Measurements from ENCODE around the gene ATXN1. TPM values are rescaled to one million over a fixed set of nuclear protein-coding genes. Genes with fewer than 3 reads are reported as not detected.

The ATXN1 gene
- polyA plus RNA-seq, 6 donors from 2014 or later: 0.14 to 1.2 (median 0.60) TPM; not detected in 1

- no peaks in the 10 kb centered on the region for H3K9me3 Mint-ChIP-seq
- H3K36me3 Mint-ChIP-seq: no peaks in the 10 kb centered on the region
- H3K4me3 Mint-ChIP-seq: no peak overlapping the region
- H3K4me1 Mint-ChIP-seq: no peaks in the 10 kb centered on the region
- H3K27ac Mint-ChIP-seq: no peak overlapping the region
- H3K27me3 Mint-ChIP-seq: peaks cover 0 to 6% (median 0%) of the 10 kb centered on the region in 3 donors
- DNase-seq (no peak), ATAC-seq (ENCODE audit: low read depth in 2 of 2) (no peak)
Observed at GRCh38 chr6:16343593-16343992, 417.7 kb downstream of the ATXN1 start.

GRCh38 chr6:16339265-16339587, 422.0 kb downstream of the ATXN1 start:
- no peak for DNase-seq
- H3K27me3 Mint-ChIP-seq: peaks cover 0 to 6% (median 0%) of the 10 kb centered on the region in 3 donors
- H3K27ac Mint-ChIP-seq: no peak overlapping the region
- H3K4me3 Mint-ChIP-seq: no peak overlapping the region
- no peaks in the 10 kb centered on the region for H3K4me1 Mint-ChIP-seq
- no peak for ATAC-seq (ENCODE audit: low read depth in 2 of 2)
- H3K36me3 Mint-ChIP-seq: no peaks in the 10 kb centered on the region
- H3K9me3 Mint-ChIP-seq: no peaks in the 10 kb centered on the region

GRCh38 chr6:16338577-16339264, 422.5 kb downstream of the ATXN1 start:
- DNase-seq (no peak), ATAC-seq (ENCODE audit: low read depth in 2 of 2) (no peak)
- Mint-ChIP-seq H3K4me3 (no peak overlapping the region), H3K27ac (no peak overlapping the region), H3K4me1 (no peaks in the 10 kb centered on the region), H3K9me3 (no peaks in the 10 kb centered on the region), H3K36me3 (no peaks in the 10 kb centered on the region), H3K27me3 (peaks cover 0 to 6% (median 0%) of the 10 kb centered on the region in 3 donors)

GRCh38 chr6:16337295-16337975, 423.8 kb downstream of the ATXN1 start:
- Mint-ChIP-seq H3K27me3 (peaks cover 0 to 1% (median 0%) of the 10 kb centered on the region in 3 donors), H3K9me3 (no peaks in the 10 kb centered on the region), H3K4me3 (no peak overlapping the region), H3K4me1 (no peaks in the 10 kb centered on the region), H3K36me3 (no peaks in the 10 kb centered on the region), H3K27ac (no peak overlapping the region)
- DNase-seq (no peak), ATAC-seq (ENCODE audit: low read depth in 2 of 2) (no peak)

- Mint-ChIP-seq H3K4me3 (no peak overlapping the region), H3K27me3 (no peaks in the 10 kb centered on the region), H3K9me3 (no peaks in the 10 kb centered on the region), H3K27ac (no peak overlapping the region), H3K4me1 (no peaks in the 10 kb centered on the region), H3K36me3 (no peaks in the 10 kb centered on the region)
- DNase-seq (no peak), ATAC-seq (ENCODE audit: low read depth in 2 of 2) (no peak)
Observed at GRCh38 chr6:16336911-16337294, 424.4 kb downstream of the ATXN1 start.

GRCh38 chr6:16336056-16336818, 425.0 kb downstream of the ATXN1 start:
- Mint-ChIP-seq H3K27ac (no peak overlapping the region), H3K36me3 (no peaks in the 10 kb centered on the region)
- ATAC-seq (ENCODE audit: low read depth in 2 of 2): no peak

GRCh38 chr6:16335176-16335575, 426.1 kb downstream of the ATXN1 start:
- Mint-ChIP-seq H3K36me3 (no peaks in the 10 kb centered on the region), H3K4me1 (no peaks in the 10 kb centered on the region), H3K27ac (peak overlapping the region in 1 of 6 donors; percentile 45), H3K27me3 (no peaks in the 10 kb centered on the region), H3K9me3 (no peaks in the 10 kb centered on the region), H3K4me3 (no peak overlapping the region)
- DNase-seq: no peak
- no peak for ATAC-seq (ENCODE audit: low read depth in 2 of 2)

More at GRCh38 chr6:16336056-16336818, 425.0 kb downstream of the ATXN1 start:
- H3K27me3 Mint-ChIP-seq: no peaks in the 10 kb centered on the region
- no peak for DNase-seq
- no peaks in the 10 kb centered on the region for H3K4me1 Mint-ChIP-seq
- no peaks in the 10 kb centered on the region for H3K9me3 Mint-ChIP-seq
- H3K4me3 Mint-ChIP-seq: no peak overlapping the region

- DNase-seq (no peak), ATAC-seq (ENCODE audit: low read depth in 2 of 2) (no peak)
- no peaks in the 10 kb centered on the region for H3K27me3 Mint-ChIP-seq
- no peaks in the 10 kb centered on the region for H3K9me3 Mint-ChIP-seq
- H3K4me1 Mint-ChIP-seq: peaks cover 0 to 2% (median 0%) of the 10 kb centered on the region in 3 donors
- H3K4me3 Mint-ChIP-seq: no peak overlapping the region
- no peaks in the 10 kb centered on the region for H3K36me3 Mint-ChIP-seq
- H3K27ac Mint-ChIP-seq: no peak overlapping the region
Observed at GRCh38 chr6:16334671-16335070, 426.6 kb downstream of the ATXN1 start.

- Mint-ChIP-seq H3K9me3 (no peaks in the 10 kb centered on the region), H3K4me1 (peaks cover 0 to 2% (median 0%) of the 10 kb centered on the region in 3 donors), H3K36me3 (no peaks in the 10 kb centered on the region), H3K27me3 (no peaks in the 10 kb centered on the region), H3K4me3 (no peak overlapping the region), H3K27ac (no peak overlapping the region)
- DNase-seq (no peak), ATAC-seq (ENCODE audit: low read depth in 2 of 2) (no peak)
Observed at GRCh38 chr6:16333580-16333979, 427.7 kb downstream of the ATXN1 start.

GRCh38 chr6:16332175-16332542, 429.1 kb downstream of the ATXN1 start:
- ATAC-seq (ENCODE audit: low read depth in 2 of 2) (peak; percentile 92 to 95), DNase-seq (peak; percentile 69)
- Mint-ChIP-seq H3K27me3 (no peaks in the 10 kb centered on the region), H3K4me3 (no peak overlapping the region), H3K4me1 (peaks cover 0 to 2% (median 0%) of the 10 kb centered on the region in 3 donors), H3K27ac (no peak overlapping the region), H3K36me3 (no peaks in the 10 kb centered on the region), H3K9me3 (no peaks in the 10 kb centered on the region)

GRCh38 chr6:16331384-16332174, 429.7 kb downstream of the ATXN1 start:
- ATAC-seq (ENCODE audit: low read depth in 2 of 2) (peak; percentile 71 to 74), DNase-seq (peak; percentile 38)
- no peak overlapping the region for H3K27ac Mint-ChIP-seq
- H3K27me3 Mint-ChIP-seq: no peaks in the 10 kb centered on the region
- H3K4me1 Mint-ChIP-seq: peaks cover 0 to 2% (median 0%) of the 10 kb centered on the region in 3 donors
- no peaks in the 10 kb centered on the region for H3K36me3 Mint-ChIP-seq
- H3K9me3 Mint-ChIP-seq: no peaks in the 10 kb centered on the region
- H3K4me3 Mint-ChIP-seq: no peak overlapping the region

- Mint-ChIP-seq H3K9me3 (no peaks in the 10 kb centered on the region), H3K4me3 (no peak overlapping the region), H3K4me1 (peaks cover 0 to 2% (median 0%) of the 10 kb centered on the region in 3 donors), H3K27ac (no peak overlapping the region), H3K27me3 (no peaks in the 10 kb centered on the region), H3K36me3 (no peaks in the 10 kb centered on the region)
- no peak for ATAC-seq (ENCODE audit: low read depth in 2 of 2)
- DNase-seq: no peak
Observed at GRCh38 chr6:16329233-16329632, 432.0 kb downstream of the ATXN1 start.

GRCh38 chr6:16327777-16328325, 433.4 kb downstream of the ATXN1 start:
- ATAC-seq (ENCODE audit: low read depth in 2 of 2): no peak
- H3K9me3 Mint-ChIP-seq: no peaks in the 10 kb centered on the region
- H3K4me1 Mint-ChIP-seq: peaks cover 3 to 6% (median 4%) of the 10 kb centered on the region in 3 donors
- DNase-seq: no peak
- no peaks in the 10 kb centered on the region for H3K36me3 Mint-ChIP-seq
- H3K27me3 Mint-ChIP-seq: no peaks in the 10 kb centered on the region
- H3K4me3 Mint-ChIP-seq: no peak overlapping the region
- H3K27ac Mint-ChIP-seq: peak overlapping the region in 1 of 6 donors; percentile 63

All from naive B cell (primary cell).